ENCODE results near the gene DLG5.
A peak's percentile ranks its signal among the peaks of the same experiment; 100 is the strongest.

Gene DLG5

GRCh38 chr10:77837248-77837924, 89.2 kb downstream of the DLG5 start:
- peak; percentile 59 for DNase-seq

GRCh38 chr10:77836299-77836820, 90.2 kb downstream of the DLG5 start:
- DNase-seq: peak; percentile 63

- DNase-seq: no peak
Measured at GRCh38 chr10:77835669-77836086, 90.9 kb downstream of the DLG5 start.

- no peak for DNase-seq
Measured at GRCh38 chr10:77834943-77835668, 91.4 kb downstream of the DLG5 start.

- no peak for DNase-seq
Measured at GRCh38 chr10:77834540-77834939, 92.0 kb downstream of the DLG5 start.

- no peak for DNase-seq
Measured at GRCh38 chr10:77833792-77834191, 92.8 kb downstream of the DLG5 start.

- no peak for DNase-seq
Measured at GRCh38 chr10:77833225-77833624, 93.3 kb downstream of the DLG5 start.

GRCh38 chr10:77832238-77832637, 94.3 kb downstream of the DLG5 start:
- DNase-seq: no peak

- DNase-seq: no peak
Measured at GRCh38 chr10:77829356-77829755, 97.2 kb downstream of the DLG5 start.

GRCh38 chr10:77828377-77828776, 98.2 kb downstream of the DLG5 start:
- no peak for DNase-seq

GRCh38 chr10:77827366-77827765, 99.2 kb downstream of the DLG5 start:
- no peak for DNase-seq

- DNase-seq: no peak
Measured at GRCh38 chr10:77825965-77826364, 100.6 kb downstream of the DLG5 start.

- DNase-seq: no peak
Measured at GRCh38 chr10:77824908-77825307, 101.6 kb downstream of the DLG5 start.

- DNase-seq: no peak
Measured at GRCh38 chr10:77823811-77824542, 102.6 kb downstream of the DLG5 start.

GRCh38 chr10:77821551-77821950, 105.0 kb downstream of the DLG5 start:
- no peak for DNase-seq

- no peak for DNase-seq
Measured at GRCh38 chr10:77821036-77821435, 105.5 kb downstream of the DLG5 start.

- no peak for DNase-seq
Measured at GRCh38 chr10:77820349-77820748, 106.2 kb downstream of the DLG5 start.

GRCh38 chr10:77819210-77820112, 107.1 kb downstream of the DLG5 start:
- DNase-seq: no peak

GRCh38 chr10:77818378-77818777, 108.2 kb downstream of the DLG5 start:
- DNase-seq: no peak

GRCh38 chr10:77817541-77817940, 109.0 kb downstream of the DLG5 start:
- no peak for DNase-seq

GRCh38 chr10:77816311-77816710, 110.2 kb downstream of the DLG5 start:
- DNase-seq: no peak

GRCh38 chr10:77812741-77813140, 113.8 kb downstream of the DLG5 start:
- no peak for DNase-seq
